NOMO-1 (cell line): ENCODE data around the gene WASF3.
"Not testable (repeated sequence)": the region's sequence is repeated elsewhere in the genome, so short reads cannot be mapped to it uniquely, and the experiment has no call there.

Experiments used
- DNase-seq, 2 experiments: peaks; one replicate each; lab custom pipeline; 2025; ENCODE audit not compliant: unreplicated experiment in 2 of 2; lab: John Stamatoyannopoulos, UW

The WASF3 gene

DNA sequence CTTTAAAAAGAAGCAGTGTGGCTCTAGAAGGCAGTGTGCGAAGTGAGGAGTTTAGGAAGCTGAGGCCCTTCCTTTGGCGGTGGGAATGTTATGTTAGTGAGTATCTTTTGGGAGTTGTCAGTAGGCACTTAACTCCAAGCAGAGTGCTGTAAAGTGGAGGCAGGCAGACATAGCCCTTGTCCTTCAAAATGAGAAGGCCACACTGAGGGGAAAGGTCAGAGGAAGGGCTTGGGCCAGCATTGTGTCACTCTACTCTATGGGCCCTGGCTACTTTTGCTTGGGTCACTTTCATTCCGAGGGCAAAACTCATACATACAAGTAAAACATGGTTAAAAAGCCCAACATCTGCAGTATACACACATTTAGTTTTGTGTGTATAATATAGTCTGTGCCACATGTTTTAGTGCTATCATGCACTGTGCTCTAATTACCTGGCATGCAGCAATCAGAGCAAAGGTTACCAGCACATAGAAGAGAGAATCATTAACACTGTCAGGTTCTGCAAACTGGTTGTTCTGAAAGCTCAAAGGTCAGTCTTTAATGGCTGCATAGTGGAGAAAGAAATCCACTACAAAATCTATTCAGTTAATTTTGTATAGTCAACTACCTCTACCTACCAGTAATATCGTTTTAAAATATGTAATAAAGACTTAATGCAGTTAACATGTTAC is 64.4 kb downstream of the WASF3 start:
- DNase-seq, result no peak

DNA sequence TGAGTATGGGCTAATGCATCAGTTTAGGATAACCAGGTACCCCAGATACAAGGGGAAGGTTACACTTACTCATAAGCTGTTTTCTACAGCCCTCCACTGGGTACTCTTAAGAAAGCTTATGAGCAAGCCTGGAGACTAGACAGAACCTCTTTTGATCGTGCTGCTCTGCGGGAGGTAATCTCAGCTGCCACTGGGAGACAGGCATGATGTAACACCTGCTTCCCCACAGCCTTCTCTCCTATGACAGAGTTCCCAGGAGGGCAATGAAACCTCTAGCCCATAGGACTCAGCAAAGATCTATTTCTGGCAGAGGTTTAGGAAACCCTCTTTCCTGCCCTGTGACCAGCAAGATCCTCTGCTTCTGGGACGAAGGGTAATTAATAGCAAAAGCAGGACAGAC is 65.6 kb downstream of the WASF3 start:
- DNase-seq, result no peak

GRCh38 chr13:26624572-26624971 is 67.1 kb downstream of the WASF3 start:
- DNase-seq, result no peak

GRCh38 chr13:26626271-26626670 is 68.8 kb downstream of the WASF3 start:
- no peak for DNase-seq

GRCh38 chr13:26628706-26629105 is 71.2 kb downstream of the WASF3 start:
- no peak for DNase-seq

- DNase-seq, result no peak
Observed at GRCh38 chr13:26629260-26629825, 71.9 kb downstream of the WASF3 start.

DNA sequence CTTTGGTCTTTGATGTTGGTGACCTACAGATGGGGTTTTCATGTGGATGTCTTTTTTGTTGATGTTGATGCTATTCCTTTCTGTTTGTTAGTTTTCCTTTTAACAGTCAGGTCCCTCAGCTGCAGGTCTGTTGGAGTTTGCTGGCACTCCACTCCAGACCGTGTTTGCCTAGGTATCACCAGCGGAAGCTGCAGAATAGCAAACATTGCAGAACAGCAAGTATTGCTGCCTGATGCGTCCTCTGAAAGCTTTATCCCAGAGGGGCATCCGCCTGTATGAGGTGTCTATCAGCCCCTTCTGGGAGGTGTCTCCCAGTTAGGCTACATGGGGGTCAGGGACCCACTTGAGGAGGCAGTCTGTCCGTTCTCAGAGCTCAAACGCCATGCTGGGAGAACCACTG is 78.2 kb downstream of the WASF3 start:
- DNase-seq, result not testable (repeated sequence)

GRCh38 chr13:26636073-26636472 is 78.6 kb downstream of the WASF3 start:
- not testable (repeated sequence) for DNase-seq

DNA sequence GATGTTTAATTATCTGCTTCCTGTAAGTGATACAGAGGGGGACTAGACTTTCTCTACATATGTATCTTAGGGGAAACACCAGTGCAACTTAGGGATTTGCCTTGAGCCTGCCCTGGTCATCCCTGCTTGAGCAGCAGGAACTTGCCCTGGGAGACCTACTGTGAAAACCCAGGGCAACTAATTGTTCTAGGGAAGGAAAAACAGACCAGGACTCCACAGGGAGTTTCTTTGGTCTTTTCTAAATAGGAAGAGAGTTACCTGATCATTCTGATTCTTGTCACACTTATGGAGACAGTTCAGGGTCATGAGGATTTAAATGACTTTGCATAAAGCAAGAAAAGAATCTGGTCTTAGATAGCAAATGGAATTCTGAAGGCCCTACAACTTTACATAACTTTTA is 89.1 kb downstream of the WASF3 start:
- DNase-seq, result no peak

DNA sequence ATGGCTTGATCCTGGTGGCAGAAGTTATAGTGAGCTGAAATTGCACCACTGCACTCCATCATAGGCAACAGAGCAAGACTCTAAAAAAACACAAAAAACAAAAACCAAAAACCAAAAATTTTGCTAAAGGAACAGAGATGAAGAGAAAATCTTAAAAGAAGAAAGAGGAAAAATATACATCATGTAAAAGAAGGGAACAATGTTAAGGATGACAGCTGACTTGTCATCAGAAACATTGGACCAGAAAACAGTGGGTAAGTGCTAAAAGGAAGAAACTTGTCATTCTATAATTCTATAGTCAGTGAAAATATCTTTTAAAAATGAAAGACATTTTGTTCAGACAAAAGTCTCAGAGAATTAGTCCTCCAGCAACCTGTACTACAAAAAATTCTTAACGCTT is 93.8 kb downstream of the WASF3 start:
- no peak for DNase-seq

DNA sequence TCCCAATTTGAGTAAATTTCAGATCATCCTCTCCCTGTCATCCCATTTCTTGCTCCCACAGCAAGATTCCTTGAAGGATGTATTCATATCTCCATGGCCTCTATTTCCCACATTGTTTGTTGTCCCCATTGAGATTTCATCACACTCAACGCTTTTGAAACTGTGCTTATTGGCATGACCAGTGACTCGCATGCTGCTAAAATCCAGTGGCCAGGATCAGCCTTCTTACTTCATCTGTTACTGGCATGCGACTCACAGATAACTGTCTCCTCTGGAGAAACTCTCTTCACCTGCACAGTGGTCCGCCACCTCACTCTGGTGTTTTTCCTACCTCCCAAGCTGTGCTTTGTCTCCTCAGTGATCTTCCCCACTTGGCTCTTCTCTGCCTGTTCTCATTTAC is 95.8 kb downstream of the WASF3 start:
- DNase-seq, result no peak

- DNase-seq, result no peak
Observed at GRCh38 chr13:26653842-26654241, 96.4 kb downstream of the WASF3 start.

DNA sequence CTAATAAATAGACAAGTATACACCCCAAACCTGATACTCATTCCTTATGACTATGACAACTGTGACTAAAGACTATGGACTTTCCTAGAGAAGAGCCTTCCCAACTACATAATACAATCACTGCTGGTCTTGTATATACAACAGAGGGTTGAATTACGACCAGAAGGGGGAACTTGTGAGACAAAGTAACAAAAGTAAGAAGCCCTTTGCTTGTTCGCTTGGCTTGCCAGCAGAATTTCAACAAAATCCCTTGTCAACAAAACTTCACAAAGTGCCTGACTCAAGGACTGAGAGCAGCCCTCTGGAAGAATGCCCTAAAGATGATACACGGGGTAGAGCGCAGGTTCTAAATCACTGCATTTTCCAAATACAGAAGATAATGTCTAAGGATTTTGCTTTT is 99.4 kb downstream of the WASF3 start:
- no peak for DNase-seq

DNA sequence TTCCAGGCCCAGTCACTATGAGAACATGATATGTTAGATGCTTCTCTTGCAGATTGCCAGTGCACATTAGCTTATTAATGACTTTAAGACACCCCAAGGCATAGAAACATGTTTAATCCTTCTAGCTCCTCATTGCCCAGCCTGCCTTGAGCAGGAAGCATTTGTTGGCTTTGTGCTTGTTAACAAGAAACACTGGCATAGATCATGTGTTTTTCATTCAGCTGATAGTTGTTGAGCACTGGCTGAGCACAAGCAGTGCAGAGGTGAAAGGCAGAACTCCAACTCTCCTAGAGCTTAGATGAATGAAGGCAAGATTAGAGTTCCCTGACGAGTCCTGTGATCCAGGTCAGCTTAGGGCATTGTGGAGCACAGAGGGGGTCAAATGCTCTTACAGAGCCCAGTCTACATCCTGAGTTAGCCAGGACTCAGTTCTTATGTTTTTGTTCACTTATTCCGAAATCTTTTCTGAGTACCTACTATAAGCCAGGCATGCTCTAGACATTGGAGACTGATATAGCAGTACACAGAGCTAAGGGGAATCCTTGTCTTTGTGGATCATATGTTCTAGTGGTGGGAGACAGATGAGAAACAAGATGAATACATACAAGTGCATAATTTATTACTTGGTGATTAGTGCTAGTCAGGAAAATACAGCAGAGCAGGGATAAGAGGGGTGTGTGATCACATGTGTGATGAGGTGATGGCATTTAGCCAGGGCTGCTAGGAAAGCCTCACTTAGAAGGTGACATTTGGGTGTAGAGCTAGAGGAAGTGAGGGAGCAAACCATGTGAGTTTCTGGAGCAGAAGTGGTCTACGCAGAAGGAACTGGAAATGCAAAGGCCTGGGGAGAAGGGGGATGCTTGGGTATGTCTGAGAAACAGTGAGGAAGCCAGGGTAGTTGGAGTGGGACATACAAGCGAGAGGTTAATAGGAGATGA is 101.2 kb downstream of the WASF3 start:
- no peak for DNase-seq

DNA sequence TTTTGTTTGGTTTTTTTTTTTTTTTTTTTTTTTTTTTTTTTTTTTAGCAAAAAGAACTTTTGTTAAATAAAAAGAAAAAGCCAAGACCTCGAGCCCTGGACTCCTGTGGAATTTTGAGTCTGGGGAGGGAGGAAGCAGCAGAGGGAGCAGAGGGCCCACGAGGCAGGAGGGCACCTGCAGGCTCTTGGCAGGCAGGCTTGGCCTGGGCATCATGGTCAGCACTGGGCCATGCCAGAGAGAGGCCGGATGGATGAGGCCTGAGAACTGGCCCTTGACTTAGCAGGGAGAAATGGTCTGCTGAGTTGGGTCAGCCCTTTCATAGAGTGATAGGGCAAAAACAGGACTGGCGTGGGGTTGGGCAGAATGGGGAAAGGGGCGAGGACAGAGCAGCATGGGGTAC is 102.7 kb downstream of the WASF3 start:
- DNase-seq, result no peak

DNA sequence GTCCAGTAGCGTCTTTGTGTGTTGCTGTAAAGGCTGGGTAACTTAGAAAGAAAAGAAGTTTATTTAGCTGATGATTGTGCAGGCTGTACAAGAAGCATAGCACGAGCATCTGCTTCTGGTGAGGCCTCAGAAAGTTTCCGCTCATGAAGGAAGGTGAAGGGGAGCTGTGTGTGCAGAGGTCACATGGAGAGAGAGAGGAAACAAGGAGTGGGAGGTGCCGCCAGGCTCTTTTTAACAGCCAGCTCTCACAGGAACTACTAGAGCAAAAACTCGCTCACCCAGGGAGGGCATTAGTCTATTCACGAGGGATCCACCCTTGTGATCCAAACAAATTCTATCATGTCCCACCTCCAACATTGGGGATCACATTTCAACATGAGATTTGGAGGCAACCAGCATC is 103.3 kb downstream of the WASF3 start:
- no peak for DNase-seq

DNA sequence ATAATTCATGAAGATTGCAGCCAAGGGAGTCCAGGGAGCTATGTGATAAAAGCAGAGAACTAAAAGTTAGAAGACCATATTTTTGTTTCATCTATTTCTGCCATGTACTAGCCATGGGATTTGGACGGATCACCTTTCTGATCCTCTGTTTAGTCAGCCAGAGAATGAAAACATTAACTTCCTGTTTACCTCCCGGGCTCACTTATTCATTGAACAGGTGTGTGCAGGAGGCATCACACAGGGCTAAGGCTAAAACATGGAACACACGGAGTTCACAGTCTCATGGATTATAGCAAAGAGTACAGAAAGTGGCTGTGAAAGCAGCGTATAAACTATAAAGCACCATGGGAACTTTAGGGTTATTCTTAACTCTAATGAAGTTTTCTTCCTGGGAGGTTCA is 106.3 kb downstream of the WASF3 start:
- DNase-seq, result no peak

GRCh38 chr13:26664286-26664685 is 106.8 kb downstream of the WASF3 start:
- no peak for DNase-seq

- DNase-seq, result no peak
Observed at GRCh38 chr13:26664876-26665275, 107.4 kb downstream of the WASF3 start.

DNA sequence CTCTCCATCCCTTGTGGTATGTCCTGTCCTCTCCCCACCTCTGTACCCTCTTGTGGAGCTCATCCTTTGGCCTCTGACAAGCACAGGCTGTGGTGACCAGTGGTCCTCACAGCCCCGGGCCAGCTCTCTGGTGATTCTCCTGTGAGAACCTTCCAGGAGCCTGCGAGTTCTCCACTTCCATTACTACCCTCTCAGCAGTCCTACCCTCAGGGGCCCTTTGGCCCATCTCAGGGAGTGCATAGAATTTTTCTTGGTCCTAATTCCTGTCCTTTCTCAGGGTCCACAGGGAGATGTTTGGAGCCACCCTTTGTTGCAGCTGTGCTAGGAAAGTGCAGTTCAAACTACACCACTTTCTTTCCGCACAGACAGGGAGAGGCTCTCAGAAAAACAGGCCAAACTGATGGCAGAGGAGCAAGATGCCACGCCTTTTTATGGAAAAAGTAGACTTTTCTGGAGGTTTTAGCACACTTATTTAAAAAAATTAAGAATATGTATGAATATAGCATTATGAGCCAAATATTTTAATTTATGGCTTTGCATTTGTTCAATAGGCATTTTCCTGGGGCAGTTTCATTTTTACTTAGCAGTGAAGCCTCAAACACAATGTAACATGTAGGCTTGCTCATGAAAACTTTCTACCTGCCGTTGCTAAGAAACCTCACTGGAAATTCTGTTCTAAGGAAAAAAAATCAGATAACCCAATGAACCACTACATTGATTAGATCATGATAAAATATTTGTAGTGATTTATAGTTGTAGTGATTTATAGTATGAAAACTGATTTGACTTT is 111.1 kb downstream of the WASF3 start:
- DNase-seq, result no peak

- DNase-seq, result no peak
Observed at GRCh38 chr13:26673890-26674289, 116.4 kb downstream of the WASF3 start.
